Astrocyte (in vitro differentiated cells and primary cell): Measurements from ENCODE around the gene EYA2.

Source experiments
- CTCF ChIP-seq: IDR thresholded peaks from 2 replicates; pipeline ENCODE4 v1.5.1; 2011; ENCODE audit warnings: low read depth, mild to moderate bottlenecking, inconsistent platforms, low read length, moderate library complexity; ENCODE audit not compliant: insufficient read depth
- EZH2 ChIP-seq: IDR thresholded peaks from 2 replicates; pipeline ENCODE4 v1.6.1; 2012; ENCODE audit warnings: mild to moderate bottlenecking, low read length, inconsistent platforms; ENCODE audit not compliant: insufficient read depth

GRCh38 chr20:47133809-47134456, 239.3 kb downstream of the EYA2 start:
- TF ChIP-seq CTCF (no peak), EZH2 (no peak)
